CD4-positive, alpha-beta T cell treated with Interleukin-17A for 1 hour (primary cell): Measurements from ENCODE around the gene FRMPD4.

ENCODE experiments used
- DNase-seq: peaks from one replicate; pipeline ENCODE4 v3.0.0-alpha.2; 2020

Gene FRMPD4

GRCh38 chrX:12223650-12224049 lies 85.4 kb downstream of the FRMPD4 start:
- no peak for DNase-seq

DNA sequence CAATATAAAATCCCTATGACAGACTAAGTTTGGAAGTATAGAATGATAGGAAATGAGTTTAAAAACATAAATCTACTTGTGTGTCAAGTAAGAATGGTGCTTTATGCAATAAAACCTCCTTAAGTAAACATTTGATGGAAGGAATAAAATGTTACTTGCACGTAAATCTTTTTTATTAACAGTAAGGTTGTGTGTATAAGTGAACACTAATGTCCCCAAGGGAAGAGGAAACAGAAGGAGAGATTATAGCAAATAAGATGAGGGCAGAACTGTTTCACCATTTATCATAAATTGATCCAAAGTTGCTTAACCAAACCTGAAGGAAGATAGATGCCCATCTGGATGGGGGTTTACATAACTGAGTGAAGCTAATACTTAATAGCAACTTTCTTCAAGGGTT lies 86.8 kb downstream of the FRMPD4 start:
- no peak for DNase-seq

DNA sequence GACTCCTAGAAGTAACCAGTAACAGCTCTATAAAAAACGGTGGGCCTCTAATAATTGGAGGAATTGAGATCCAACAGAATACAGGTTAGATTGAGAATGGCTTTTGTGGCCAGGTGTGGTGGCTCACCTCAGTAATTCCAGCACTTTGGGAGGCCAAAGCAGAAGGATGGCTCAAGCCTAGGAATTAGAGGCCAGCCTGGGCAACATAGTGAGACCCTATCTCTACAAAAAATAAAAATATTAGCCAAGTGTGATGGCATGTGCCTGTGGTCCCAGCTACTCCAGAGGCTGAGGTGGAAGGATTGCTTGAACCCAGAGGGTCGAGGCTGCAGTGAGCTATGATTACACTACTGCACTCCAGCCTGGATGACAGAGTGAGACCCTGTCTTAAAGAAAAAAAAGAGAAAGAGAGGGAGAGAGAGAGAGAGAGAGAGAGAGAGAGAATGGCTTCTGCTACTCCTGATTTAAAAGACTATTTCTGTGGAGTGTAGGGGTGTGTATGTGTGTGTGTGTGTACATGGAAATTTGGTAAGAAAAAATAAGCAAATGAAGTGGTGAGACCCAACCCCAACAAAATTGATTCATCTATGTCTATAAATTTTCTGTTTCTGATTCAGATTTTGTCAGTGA lies 89.3 kb downstream of the FRMPD4 start:
- DNase-seq, result no peak

DNA sequence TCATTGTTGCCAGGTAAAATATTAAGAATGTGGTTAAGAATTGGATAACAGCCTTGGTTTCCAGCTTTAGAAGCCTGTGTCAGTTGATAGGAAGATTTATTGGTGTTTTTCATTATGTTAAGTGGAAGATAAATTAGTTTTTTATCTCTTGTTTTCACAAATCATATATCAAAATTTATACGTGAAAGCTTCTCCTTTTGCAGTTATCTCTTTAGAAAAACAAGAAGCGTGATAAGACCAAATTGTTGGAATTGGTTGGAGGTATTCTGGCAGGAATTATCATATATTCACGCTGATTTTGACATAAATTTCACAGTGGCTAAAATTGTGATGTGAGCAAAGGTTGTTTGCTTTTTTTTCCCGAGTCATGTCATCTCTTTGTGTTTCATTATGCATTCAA lies 90.6 kb downstream of the FRMPD4 start:
- DNase-seq, result no peak

GRCh38 chrX:12229986-12230385 lies 91.7 kb downstream of the FRMPD4 start:
- DNase-seq, result no peak

DNA sequence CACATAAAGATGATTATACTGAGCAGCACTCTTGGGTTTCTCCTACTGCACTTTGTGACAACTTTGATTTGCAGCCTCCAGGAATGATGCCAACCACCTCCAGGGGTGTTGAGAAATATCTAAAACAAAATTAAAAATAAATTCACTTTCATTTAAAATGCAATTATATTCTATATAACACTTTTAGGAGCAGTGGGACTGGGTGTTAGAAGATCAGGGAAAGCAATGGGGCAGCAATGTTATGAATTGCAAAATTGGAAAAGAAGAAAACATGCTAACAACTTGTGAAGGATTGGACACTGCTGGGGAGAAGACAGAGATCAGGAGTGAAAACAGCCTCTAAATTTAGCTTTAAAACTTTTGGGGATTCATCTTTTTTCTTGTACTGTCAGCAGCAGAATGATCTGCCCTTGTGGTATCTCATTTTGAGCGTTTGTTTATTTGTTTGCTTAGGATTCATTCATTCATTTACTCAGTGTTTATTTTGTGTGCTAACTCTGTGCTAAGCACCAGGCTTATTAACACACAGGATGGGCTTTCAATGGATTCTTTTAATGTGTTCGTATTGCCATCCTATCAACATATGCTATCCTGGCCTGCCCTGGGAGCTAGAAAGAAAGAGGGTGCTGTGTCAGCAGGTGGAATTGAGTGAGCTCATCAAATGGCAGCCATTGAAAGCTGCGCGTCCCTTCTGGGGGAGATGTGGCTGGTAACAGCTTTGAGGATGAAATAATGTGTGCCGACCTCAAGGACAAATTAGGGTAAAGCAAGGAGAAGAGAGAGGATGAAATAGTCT lies 96.5 kb downstream of the FRMPD4 start:
- no peak for DNase-seq

DNA sequence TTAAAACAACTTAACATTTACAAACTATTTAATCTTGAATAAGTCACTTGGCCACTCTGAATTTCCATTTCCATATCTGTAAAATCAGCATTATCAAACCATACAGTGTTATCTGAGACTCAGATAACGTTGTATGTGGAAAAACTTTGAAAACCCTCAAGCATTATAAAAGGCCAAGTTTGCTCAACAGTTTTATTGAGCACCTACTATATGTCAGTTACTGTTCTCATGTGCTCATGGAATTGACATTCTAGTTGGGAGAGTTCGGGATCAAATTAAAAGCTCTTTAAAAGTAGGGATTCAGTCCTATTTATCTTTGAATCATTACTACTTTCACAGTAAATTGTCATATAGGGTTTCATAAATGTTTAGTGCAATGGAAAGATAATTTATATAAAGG lies 97.9 kb downstream of the FRMPD4 start:
- no peak for DNase-seq

- DNase-seq, result no peak
Observed at GRCh38 chrX:12237131-12237530, 98.9 kb downstream of the FRMPD4 start.

DNA sequence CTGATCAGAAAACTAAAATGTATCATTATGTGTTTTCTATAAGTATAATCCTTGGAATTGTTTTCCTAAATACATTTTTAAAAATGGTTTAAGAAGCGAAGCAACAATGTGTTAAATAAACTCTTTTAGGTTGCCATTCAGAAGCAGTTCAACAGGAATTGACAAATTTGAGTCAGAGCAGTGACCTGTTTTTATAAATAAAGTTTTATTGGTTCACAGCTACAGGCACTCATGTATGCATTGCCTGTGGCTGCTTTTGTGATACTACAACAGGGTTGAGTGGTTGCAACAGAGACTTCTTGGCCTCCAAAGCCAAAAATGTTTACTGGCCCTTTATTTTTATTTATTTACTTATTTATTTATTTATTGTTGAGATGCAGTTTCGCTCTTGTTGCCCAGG lies 99.5 kb downstream of the FRMPD4 start:
- no peak for DNase-seq

DNA sequence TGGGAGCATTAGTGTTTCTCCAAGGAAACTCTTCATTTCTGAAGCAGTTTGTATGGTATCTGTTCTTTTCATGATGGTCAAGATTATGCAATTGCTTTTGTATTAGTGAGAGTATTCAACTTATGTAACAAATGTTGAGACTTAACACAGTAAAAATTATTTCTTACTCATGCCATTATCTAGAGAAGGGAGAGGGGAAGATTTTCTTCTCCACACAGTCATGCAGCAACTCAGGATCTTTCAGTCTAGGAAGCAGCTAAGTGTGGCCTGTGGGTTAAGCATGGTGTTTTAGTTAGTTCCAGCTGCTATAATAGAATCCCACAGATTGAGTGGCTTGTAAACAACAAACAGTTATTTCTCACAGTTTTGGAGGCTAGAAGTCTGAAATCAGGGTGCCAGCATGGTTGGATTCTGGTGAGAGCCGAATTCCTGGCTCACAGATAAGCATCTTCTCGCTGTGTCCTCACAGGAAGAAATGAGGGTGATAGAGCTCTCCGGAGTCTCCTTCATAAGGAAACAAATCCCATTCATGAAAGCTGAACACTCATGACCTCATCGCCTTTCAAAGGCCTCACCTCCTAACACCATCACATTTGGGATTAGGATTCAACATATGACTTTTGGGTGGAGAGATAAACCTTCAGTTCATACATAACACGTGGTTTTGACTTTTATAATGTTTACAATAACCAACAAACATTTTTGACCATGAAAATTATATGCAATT lies 101.2 kb downstream of the FRMPD4 start:
- DNase-seq, result no peak

DNA sequence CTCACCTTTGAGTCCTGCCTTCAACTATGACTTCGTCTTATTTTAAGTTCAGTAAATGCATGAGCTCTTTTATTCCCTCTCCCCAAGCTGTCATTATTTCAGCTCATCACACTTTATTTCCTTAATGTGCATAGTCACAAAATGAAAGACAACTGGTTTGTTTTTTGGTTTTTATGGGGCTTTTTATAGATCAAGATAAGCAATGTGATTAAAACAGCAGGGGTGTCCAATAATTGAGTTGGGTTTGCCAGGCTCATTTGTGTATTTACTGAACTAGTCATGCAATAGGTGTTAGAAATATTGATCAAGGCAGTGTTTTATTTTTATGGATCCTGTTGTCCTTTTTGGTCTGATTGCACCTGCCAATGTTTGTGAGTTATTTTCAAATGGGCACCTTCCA lies 102.2 kb downstream of the FRMPD4 start:
- DNase-seq, result no peak

DNA sequence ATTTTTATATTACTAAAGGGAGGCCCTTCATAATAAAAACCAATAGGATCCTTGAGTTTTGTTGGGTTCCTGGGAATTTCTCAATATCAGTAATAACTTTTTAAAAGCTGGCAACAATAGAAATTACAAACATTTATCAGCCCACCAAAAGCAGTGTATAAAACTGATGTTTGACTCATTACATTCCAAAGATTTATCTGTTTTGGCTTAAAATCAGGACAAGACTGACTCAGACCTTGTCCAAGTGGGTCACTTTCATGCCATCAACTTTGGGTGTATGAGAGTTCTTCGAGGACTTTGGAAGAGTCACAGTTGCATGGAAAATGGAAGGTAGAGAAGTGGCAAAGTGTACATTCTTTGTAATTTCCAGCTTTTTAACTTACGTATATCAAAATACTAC lies 102.8 kb downstream of the FRMPD4 start:
- DNase-seq, result no peak

DNA sequence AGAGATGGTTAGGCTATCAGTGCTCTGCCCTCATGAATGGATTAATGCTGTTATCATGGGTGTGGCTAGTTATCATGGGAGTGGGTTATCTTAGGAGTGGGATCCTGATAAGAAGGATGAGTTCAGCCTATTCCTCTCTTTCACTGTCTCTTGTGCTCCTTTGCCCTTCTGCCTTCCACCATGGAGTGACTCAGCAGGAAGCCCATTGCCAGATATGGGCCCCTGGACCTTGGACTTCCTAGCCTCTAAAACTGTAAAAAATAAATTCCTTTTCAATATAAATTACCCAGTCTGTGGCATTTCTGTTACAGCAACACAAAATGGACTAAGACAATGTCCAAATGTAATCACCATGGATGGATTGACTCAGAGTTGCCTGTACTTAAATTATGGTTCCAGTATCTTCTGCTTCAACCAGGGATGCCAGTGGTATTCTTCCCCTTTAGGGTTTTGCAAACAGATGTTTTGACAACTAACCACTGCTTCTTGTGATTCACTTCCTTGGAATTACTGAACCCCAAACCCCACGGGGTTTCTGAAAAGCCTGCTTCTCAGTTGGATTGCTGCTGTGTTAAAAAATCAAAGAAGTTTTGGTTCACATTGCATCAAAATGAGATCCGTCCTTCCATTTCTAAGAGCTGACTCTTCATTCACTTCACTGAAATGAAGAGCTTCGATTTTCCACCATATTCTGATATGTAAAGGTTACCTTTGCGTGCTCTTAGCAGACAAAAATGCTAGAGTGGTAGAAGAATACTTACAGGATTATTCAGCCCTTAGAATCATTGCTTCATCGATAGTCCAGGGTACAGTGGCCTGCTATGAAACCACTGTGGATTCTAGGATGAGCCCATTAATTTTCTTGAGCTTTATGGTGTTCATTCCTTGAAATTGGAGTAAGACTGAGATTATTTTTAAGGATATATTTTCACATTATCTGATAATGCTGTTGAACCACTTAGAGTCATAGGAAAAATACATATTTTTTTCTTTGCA lies 107.7 kb downstream of the FRMPD4 start:
- DNase-seq, result no peak

GRCh38 chrX:12249997-12250396 lies 111.7 kb downstream of the FRMPD4 start:
- DNase-seq, result no peak

DNA sequence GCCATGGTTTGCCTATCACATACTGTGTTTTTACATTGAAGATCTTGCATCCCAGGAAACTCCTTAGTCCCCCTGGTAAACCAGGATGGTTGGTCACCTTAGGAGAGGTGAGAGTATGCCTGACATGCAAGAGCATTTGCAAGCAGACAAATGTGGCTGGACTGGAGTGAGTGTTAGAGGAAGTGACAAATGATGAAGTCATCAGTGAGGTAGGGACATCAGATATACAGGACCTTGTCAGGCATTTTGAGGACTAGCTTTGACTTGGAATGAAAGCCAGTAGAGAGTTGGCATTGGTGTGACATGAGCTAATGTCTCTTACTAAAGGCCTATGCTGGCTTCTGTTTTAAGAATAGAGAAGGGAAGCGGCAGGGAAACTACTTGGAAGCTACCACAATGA lies 124.9 kb downstream of the FRMPD4 start:
- no peak for DNase-seq

GRCh38 chrX:12269484-12269883 lies 131.2 kb downstream of the FRMPD4 start:
- no peak for DNase-seq

GRCh38 chrX:12278151-12278550 lies 139.9 kb downstream of the FRMPD4 start:
- no peak for DNase-seq

DNA sequence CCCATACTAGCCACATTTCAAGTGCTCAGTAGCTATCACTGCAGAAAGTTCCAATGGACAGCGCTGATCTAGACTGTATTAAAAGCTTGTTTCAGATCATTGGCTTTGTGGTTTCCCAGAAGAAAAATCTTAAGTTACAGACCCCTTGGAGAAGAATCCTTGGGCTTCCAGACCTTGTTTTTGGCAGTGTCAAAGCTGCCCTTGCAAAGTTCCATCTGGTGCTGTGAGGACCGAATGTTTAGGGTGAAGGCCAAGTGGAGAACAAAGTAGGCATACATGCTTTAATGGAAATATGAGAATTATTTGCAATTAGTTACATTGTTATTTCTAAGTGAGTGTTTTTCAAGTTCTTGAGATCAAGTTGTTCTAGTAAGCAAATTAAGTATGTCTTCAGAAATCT lies 144.7 kb downstream of the FRMPD4 start:
- DNase-seq, result no peak

- no peak for DNase-seq
Observed at GRCh38 chrX:12292996-12293765, 154.9 kb downstream of the FRMPD4 start.

- DNase-seq, result no peak
Observed at GRCh38 chrX:12297353-12297752, 159.1 kb downstream of the FRMPD4 start.

- no peak for DNase-seq
Observed at GRCh38 chrX:12301288-12301687, 163.0 kb downstream of the FRMPD4 start.

DNA sequence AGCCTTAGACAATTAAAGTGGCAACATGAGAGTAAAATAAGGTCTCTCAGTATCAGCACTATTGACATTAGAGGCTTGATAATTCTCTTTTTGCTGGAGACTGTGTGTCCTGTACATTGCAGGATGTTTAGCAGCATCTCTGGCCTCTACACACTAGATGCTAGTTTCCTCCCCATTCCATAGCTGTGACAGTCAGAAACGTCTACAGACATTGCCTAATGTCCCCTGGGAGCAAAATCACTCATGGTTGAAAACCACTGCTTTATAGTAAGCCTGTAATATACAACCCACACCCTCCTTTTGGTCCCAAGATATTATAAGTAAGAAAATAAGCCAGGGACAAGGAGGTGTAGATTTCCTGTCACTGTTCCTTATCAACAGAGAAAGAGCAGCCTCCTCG lies 166.0 kb downstream of the FRMPD4 start:
- no peak for DNase-seq
